Mucosa of rectum (tissue), 2 donors: ENCODE results near the gene MBNL1.

Experiments
- H3K27ac ChIP-seq, 2 donors: one replicate each; pipeline ENCODE4 v1.7.0; 2013; ENCODE audit warnings: inconsistent platforms in 2 of 2, low read depth in 2 of 2, low read length in 2 of 2
- H3K27me3 ChIP-seq, 2 donors: one replicate each; pipeline ENCODE4 v1.7.0; 2013; ENCODE audit warnings: low read length in 2 of 2; ENCODE audit not compliant: control insufficient read depth in 2 of 2, insufficient read depth in 2 of 2
- H3K36me3 ChIP-seq, 2 donors: one replicate each; pipeline ENCODE4 v1.7.0; 2013; ENCODE audit warnings: low read length in 2 of 2; ENCODE audit not compliant: control insufficient read depth in 2 of 2, insufficient read depth in 2 of 2
- H3K4me1 ChIP-seq, 2 donors: one replicate each; pipeline ENCODE4 v1.7.0; 2013; ENCODE audit warnings: low read length in 2 of 2, mild to moderate bottlenecking in 1 of 2; ENCODE audit not compliant: control insufficient read depth in 2 of 2, insufficient read depth in 2 of 2
- H3K4me3 ChIP-seq, 2 donors: one replicate each; pipeline ENCODE4 v1.7.0; 2013; ENCODE audit warnings: low read length in 2 of 2
- H3K9ac ChIP-seq, 2 donors: one replicate each; pipeline ENCODE4 v1.7.0; 2013; ENCODE audit warnings: low read length in 2 of 2, low read depth in 1 of 2, mild to moderate bottlenecking in 1 of 2
- H3K9me3 ChIP-seq, 2 donors: one replicate each; pipeline ENCODE4 v1.7.0; 2013; ENCODE audit warnings: low read length in 2 of 2; ENCODE audit not compliant: control insufficient read depth in 2 of 2
- donor health status: healthy.
- donor health status: Normal muscosa, but diverticular disease.

MBNL1 gene

DNA sequence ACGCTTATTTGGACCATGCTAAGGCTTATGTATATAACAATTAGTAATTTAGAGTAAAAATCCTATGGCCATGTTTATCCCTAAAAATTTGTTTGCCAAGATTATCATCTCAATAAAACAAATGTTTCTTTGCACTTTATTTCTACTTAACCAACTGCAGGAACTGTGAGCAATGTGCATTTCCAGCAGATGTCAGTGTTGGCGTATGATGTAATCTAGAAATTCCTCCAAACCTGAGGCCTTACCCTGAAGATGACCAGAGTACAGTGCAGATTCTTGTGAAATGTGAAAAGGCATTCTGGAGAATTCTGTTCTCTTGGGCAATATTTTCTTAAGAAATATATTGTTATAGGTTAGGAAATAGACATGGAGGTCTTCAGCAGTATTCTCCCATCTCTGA is 205.9 kb downstream of the MBNL1 start:
- no peaks in the 10 kb centered on the region for H3K27me3 ChIP-seq
- H3K9ac ChIP-seq, result no peak overlapping the region
- H3K27ac ChIP-seq, result no peak overlapping the region
- no peak overlapping the region for H3K4me3 ChIP-seq
- H3K9me3 ChIP-seq, result no peaks in the 10 kb centered on the region
- no peaks in the 10 kb centered on the region for H3K36me3 ChIP-seq
- peaks cover 0 to 3% of the 10 kb centered on the region in 2 donors for H3K4me1 ChIP-seq

DNA sequence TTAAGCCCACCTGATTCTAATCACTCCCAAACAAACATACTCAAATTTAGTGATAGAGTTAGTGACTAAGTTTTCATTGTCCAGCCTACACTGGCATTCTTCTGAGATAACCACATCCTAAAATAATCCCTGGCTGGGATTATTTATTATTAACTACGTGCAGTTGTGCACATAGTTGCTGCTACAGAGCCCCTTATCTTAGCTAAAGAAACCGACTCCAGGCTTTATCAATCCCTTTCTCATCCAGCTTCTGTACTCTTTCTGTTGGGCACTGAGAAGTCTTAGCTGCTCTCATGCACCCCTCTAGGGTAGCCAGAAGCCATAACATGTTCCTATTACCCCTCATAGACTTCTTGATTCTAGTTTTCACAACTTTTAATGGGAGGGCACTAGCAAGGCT is 208.7 kb downstream of the MBNL1 start:
- no peak overlapping the region for H3K27ac ChIP-seq
- H3K9me3 ChIP-seq, result no peaks in the 10 kb centered on the region
- no peaks in the 10 kb centered on the region for H3K27me3 ChIP-seq
- H3K9ac ChIP-seq, result no peak overlapping the region
- no peaks in the 10 kb centered on the region for H3K36me3 ChIP-seq
- no peak overlapping the region for H3K4me3 ChIP-seq
- peaks cover 0 to under 1% of the 10 kb centered on the region in 2 donors for H3K4me1 ChIP-seq

DNA sequence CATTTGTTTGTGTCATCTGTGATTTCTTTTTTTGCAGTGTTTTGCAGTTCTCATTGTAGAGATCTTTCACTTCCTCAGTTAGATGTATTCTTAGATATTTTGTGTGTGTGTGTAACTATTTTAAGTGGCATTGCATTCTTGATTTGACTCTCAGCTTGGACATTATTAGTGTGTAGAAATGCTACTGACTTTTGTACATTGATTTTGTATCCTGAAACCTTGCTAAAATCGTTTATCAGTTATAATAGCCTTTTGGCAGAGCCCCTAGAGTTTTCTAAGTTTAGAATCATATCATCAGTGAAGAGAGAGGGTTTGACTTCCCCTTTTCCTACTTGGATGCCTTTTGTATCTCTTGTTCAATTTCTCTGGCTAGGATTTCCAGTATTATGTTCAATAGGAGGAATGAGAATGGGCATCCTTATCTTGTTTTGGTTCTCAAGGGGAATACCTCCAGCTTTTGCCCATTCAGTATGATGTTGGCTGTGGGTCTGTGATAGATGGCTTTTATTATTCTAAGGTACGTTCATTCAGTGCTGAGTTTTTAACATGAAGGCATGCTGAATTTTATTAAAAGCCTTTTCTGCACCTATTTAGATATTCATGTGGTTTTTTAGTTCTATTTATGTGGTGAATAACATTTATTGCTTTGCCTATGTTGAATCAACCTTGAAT is 211.7 kb downstream of the MBNL1 start:
- H3K4me1 ChIP-seq, result no peaks in the 10 kb centered on the region
- no peak overlapping the region for H3K9ac ChIP-seq
- no peak overlapping the region for H3K27ac ChIP-seq
- H3K36me3 ChIP-seq, result no peaks in the 10 kb centered on the region
- no peaks in the 10 kb centered on the region for H3K9me3 ChIP-seq
- H3K27me3 ChIP-seq, result no peaks in the 10 kb centered on the region
- H3K4me3 ChIP-seq, result no peak overlapping the region

DNA sequence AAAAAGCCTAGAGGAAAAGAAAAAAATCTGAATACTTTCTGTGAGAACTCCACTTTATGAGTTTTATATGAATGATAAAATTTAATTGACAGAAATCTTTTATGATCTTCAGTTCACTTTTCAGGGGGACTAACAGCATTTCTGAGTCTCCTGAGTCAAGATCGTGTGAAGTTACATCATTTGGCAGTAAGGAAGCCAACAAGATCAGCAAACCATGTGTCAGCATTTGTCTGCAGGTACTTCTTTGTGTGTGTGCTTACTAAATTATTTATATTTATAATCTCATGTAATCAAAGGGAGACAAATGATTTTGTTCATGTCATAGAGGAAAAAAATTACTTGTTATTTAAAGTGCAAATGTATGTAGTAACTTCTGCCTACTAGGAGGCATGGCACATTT is 217.6 kb downstream of the MBNL1 start:
- no peaks in the 10 kb centered on the region for H3K9me3 ChIP-seq
- no peak overlapping the region for H3K27ac ChIP-seq
- no peak overlapping the region for H3K4me3 ChIP-seq
- H3K9ac ChIP-seq, result no peak overlapping the region
- H3K36me3 ChIP-seq, result no peaks in the 10 kb centered on the region
- H3K4me1 ChIP-seq, result no peaks in the 10 kb centered on the region
- H3K27me3 ChIP-seq, result no peaks in the 10 kb centered on the region

DNA sequence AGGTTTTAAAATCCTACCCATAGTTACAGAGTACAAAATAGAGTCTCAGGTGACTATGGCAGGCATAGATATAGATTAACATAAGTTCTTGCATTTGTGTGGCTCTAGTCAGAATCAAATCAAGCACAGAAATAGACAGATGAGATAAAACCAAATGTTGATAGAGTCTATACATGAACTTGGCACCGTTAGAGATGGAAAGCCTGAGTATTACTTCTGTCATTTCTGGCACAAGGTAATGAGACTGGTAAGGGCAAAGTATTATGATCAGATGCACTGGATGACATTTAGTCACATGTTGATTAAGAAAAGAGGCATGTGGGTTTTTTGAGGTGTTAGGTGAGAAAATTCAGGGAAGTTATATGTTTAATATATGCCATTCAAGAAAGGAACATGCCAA is 219.7 kb downstream of the MBNL1 start:
- H3K36me3 ChIP-seq, result no peaks in the 10 kb centered on the region
- no peaks in the 10 kb centered on the region for H3K9me3 ChIP-seq
- H3K9ac ChIP-seq, result no peak overlapping the region
- no peak overlapping the region for H3K27ac ChIP-seq
- no peaks in the 10 kb centered on the region for H3K27me3 ChIP-seq
- no peaks in the 10 kb centered on the region for H3K4me1 ChIP-seq
- H3K4me3 ChIP-seq, result no peak overlapping the region

DNA sequence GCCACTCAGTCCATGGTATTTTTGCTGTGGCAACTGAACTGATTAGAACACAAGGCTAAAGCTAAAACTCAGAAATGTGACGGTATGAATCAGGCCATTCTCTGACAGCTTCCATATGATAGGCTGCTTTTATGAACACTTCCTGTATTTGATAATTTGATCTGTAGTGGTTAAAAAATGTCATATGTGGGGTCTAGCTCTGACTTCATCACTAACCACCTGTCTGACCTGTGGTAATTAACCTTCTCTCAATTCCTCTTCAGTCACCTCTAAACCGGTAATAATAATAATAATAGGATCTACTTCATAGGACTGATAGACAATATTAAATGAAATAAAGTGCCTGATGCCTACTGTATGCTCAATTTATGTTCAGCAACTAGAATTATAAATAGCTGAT is 223.2 kb downstream of the MBNL1 start:
- Histone ChIP-seq H3K27me3 (no peaks in the 10 kb centered on the region), H3K27ac (no peak overlapping the region), H3K4me1 (no peaks in the 10 kb centered on the region), H3K4me3 (no peak overlapping the region), H3K36me3 (no peaks in the 10 kb centered on the region), H3K9ac (no peak overlapping the region), H3K9me3 (no peaks in the 10 kb centered on the region)

DNA sequence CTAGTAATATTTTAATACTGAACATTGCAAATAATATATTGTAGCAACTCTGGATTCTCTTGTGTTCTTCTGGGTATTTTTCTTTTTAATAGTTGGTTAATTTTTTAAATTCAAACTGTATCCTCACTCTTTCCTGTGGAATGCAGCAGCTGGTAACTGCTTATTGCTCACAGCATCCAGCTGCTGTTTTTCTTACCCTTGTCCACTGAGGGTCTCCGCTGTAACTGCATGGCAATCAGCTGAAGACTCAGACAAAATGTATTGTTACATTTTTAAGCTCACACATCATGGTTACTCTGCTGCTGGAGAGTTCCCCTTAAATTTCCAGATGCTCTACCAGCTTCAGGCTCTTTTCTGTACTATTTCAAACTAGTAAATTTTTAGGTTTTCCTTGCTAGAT is 227.6 kb downstream of the MBNL1 start:
- H3K9ac ChIP-seq, result no peak overlapping the region
- no peaks in the 10 kb centered on the region for H3K27me3 ChIP-seq
- H3K9me3 ChIP-seq, result no peaks in the 10 kb centered on the region
- no peaks in the 10 kb centered on the region for H3K36me3 ChIP-seq
- H3K27ac ChIP-seq, result no peak overlapping the region
- H3K4me3 ChIP-seq, result no peak overlapping the region
- H3K4me1 ChIP-seq, result no peaks in the 10 kb centered on the region

DNA sequence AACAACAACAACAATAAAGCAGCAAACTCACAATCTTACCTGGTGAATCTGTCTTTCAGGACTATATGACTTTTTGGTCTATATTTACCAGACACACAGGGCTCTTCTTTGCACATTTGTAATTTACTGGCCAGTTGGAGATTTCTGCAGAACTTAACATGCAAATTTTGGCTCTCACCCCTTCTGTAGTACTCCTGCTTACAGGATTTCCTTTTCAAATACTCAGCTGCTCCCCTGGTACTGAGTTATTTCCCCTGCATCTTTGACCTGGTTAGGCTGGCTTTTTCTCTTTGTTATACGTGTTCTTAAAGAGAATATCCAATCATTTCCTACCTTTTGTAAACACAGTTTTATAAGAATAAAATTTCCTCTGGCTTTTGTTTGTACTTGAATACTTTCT is 228.0 kb downstream of the MBNL1 start:
- no peaks in the 10 kb centered on the region for H3K4me1 ChIP-seq
- H3K9me3 ChIP-seq, result no peaks in the 10 kb centered on the region
- no peak overlapping the region for H3K9ac ChIP-seq
- H3K36me3 ChIP-seq, result no peaks in the 10 kb centered on the region
- no peak overlapping the region for H3K27ac ChIP-seq
- H3K4me3 ChIP-seq, result no peak overlapping the region
- H3K27me3 ChIP-seq, result no peaks in the 10 kb centered on the region

DNA sequence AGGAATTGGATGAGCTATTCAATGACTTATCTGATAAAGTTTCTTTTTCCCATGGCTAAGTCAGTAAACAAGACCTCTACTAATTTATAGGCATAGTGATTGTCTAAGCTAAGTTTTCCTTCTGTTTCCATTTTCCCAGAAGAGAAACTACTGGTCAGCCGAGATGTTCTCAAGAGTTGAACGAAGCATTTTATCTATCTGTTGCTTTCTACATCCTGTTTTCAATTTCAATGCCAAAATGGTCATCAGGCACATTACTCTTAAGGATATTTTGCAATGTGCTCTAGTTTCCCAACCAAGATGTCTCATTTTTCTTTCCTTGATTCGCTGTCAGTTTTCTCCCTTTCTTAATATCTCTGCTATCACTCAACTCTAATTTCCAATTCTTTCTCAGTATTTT is 228.7 kb downstream of the MBNL1 start:
- no peaks in the 10 kb centered on the region for H3K9me3 ChIP-seq
- H3K36me3 ChIP-seq, result no peaks in the 10 kb centered on the region
- H3K9ac ChIP-seq, result no peak overlapping the region
- H3K27ac ChIP-seq, result peak overlapping the region in 1 of 2 donors; percentile 42
- no peaks in the 10 kb centered on the region for H3K27me3 ChIP-seq
- no peak overlapping the region for H3K4me3 ChIP-seq
- no peaks in the 10 kb centered on the region for H3K4me1 ChIP-seq

DNA sequence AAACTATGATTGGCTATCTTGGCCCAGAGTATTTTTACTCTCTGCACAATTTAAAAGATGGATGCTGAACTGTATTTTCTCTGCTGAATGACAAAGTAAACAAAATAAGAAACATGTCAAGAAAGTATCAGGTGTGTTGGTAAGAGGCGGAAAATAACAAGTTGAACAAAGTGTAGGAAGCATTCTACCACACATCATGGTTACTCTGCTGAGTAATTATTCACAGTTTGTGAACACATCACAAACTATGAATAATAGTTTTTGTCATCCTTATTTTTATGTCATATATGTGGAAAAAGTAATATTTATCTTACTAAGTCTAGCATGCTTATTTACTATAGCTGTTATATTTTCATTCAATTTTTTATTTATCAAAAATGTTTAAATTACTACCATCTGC is 229.2 kb downstream of the MBNL1 start:
- Histone ChIP-seq H3K36me3 (no peaks in the 10 kb centered on the region), H3K27ac (no peak overlapping the region), H3K4me1 (no peaks in the 10 kb centered on the region), H3K4me3 (no peak overlapping the region), H3K9me3 (no peaks in the 10 kb centered on the region), H3K27me3 (no peaks in the 10 kb centered on the region), H3K9ac (no peak overlapping the region)
